Caco-2 (cell line): ENCODE results near the gene KRTAP4-16. TPM values are rescaled to one million over a fixed set of nuclear protein-coding genes. Genes with fewer than 3 reads are reported as not detected.
"Not testable (repeated sequence)": the region's sequence is repeated elsewhere in the genome, so short reads cannot be mapped to it uniquely, and the experiment has no call there.

ENCODE experiments used
- BruUV-seq: library from RNA; stranded (reverse); fragments of 400-500 nt; replicated peaks from 2 replicates; lab custom pipeline; 2021; lab: Mats Ljungman, UMichigan
- CTCF ChIA-PET: fragments of 300-600 bp; sonication (Branson Sonifier 250); formaldehyde crosslinking; loops from one replicate; lab custom pipeline; 2022; ENCODE audit warnings: antibody characterized with exemption; lab: Charles Lee
- POLR2A ChIA-PET: fragments of 300-600 bp; sonication (Branson Sonifier 250); formaldehyde crosslinking; loops from one replicate; lab custom pipeline; 2022; ENCODE audit warnings: antibody characterized with exemption; lab: Charles Lee
- DNase-seq, 2 experiments: peaks; one replicate each; pipeline versions ENCODE4 v3.0.0 to v3.0.0-alpha.2; 2020 to 2022
- H3K27me3 ChIP-seq: replicated peaks from 2 replicates; pipeline ENCODE4 v1.6.0; 2011; ENCODE audit warnings: low read length; ENCODE audit not compliant: control insufficient read depth, insufficient read depth
- H3K36me3 ChIP-seq: 2 replicates; pipeline ENCODE4 v1.5.1; 2011; ENCODE audit warnings: low read length; ENCODE audit not compliant: control insufficient read depth, insufficient read depth
- H3K4me1 ChIP-seq: fragments of 250-450 bp; sonication (Bioruptor Pico); 2 replicates; pipeline ENCODE4 v1.5.1; 2020; ENCODE audit warnings: mild to moderate bottlenecking
- H3K4me3 ChIP-seq: 2 replicates; pipeline ENCODE4 v1.5.1; 2011; ENCODE audit warnings: low read depth, mild to moderate bottlenecking, control low read depth, low read length
- H3K9me3 ChIP-seq: fragments of 250-450 bp; sonication (Bioruptor Pico); 2 replicates; pipeline ENCODE4 v1.5.1; 2020; ENCODE audit warnings: mild to moderate bottlenecking, moderate library complexity
- H3K27ac Mint-ChIP-seq: one replicate; pipeline ENCODE4 v1.8.0; 2022; ENCODE audit warnings: mixed read lengths; ENCODE audit not compliant: unreplicated experiment
- H3K27me3 Mint-ChIP-seq: one replicate; pipeline ENCODE4 v1.8.0; 2022; ENCODE audit warnings: mixed read lengths; ENCODE audit not compliant: insufficient read depth, unreplicated experiment
- H3K36me3 Mint-ChIP-seq: one replicate; pipeline ENCODE4 v1.8.0; 2022; ENCODE audit warnings: mild to moderate bottlenecking, mixed read lengths; ENCODE audit not compliant: insufficient read depth, unreplicated experiment
- H3K4me1 Mint-ChIP-seq: one replicate; pipeline ENCODE4 v1.8.0; 2022; ENCODE audit warnings: low read depth, mixed read lengths; ENCODE audit not compliant: unreplicated experiment
- H3K4me3 Mint-ChIP-seq: one replicate; pipeline ENCODE4 v1.8.0; 2022; ENCODE audit warnings: mild to moderate bottlenecking, moderate library complexity, mixed read lengths; ENCODE audit not compliant: unreplicated experiment
- H3K9me3 Mint-ChIP-seq: one replicate; pipeline ENCODE4 v1.8.0; 2022; ENCODE audit warnings: mixed read lengths; ENCODE audit not compliant: unreplicated experiment
- CTCF ChIP-seq, 2 experiments: fragments of 200-600 bp in 1 of 2; IDR thresholded peaks; 1 replicate in 1 of 2; 2 replicates in 1 of 2; pipeline versions ENCODE4 v1.5.1 to v1.8.0; 2011 to 2022; ENCODE audit warnings: antibody characterized with exemption in 1 of 2, control low read depth in 1 of 2, inconsistent platforms in 1 of 2, low read depth in 1 of 2, low read length in 1 of 2, mild to moderate bottlenecking in 1 of 2, moderate library complexity in 1 of 2; ENCODE audit not compliant: insufficient read depth in 1 of 2, severe bottlenecking in 1 of 2, unreplicated experiment in 1 of 2
- intact Hi-C: fragments of 100-400 bp; cut with micrococcal nuclease; formaldehyde crosslinking; loops from one replicate; pipeline ENCODE4 v1.10.0; 2022; ENCODE audit not compliant: unreplicated experiment
- total RNA-seq: library from RNA; stranded (reverse); gene quantifications from 2 replicates; pipeline ENCODE4 v1.2.3, GENCODE V29; 2022

KRTAP4-16 gene
- total RNA-seq, 1 experiment from 2014 or later, result not detected

GRCh38 chr17:41065829-41066624, 36.0 kb downstream of the KRTAP4-16 start, which contains the start of gene KRTAP2-4:
Gene KRTAP2-4 (minus strand): TSS chr17:41065879. CDS start chr17:41065845, 34 bp downstream.
- Mint-ChIP-seq H3K4me3 (no peak within 1 kb of the TSS), H3K36me3 (no peaks in the 10 kb centered on the region), H3K4me1 (peaks cover 20% of the 10 kb centered on the region), H3K9me3 (peaks cover 23% of the 10 kb centered on the region), H3K27me3 (no peaks in the 10 kb centered on the region), H3K27ac (no peak within 1 kb of the TSS)
- no peak for TF ChIP-seq CTCF (IDR thresholded peaks at IDR 0.05; ENCODE audit: insufficient read depth in 1 of 2, low read depth in 1 of 2, low read length in 1 of 2, severe bottlenecking in 1 of 2, unreplicated experiment in 1 of 2)
- ChIA-PET CTCF (no interaction called here), POLR2A (no interaction called here)
- Histone ChIP-seq H3K27me3 (no peaks in the 10 kb centered on the region), H3K4me3 (no peak within 1 kb of the TSS), H3K36me3 (no peaks in the 10 kb centered on the region), H3K4me1 (peaks cover 17% of the 10 kb centered on the region), H3K9me3 (peaks cover 5% of the 10 kb centered on the region; the same call in 1 of the 2 replicates)
- intact Hi-C loops, result loop anchor here (10.0 kb wide), 2 partner anchors 219 to 259 kb away; no protein-coding TSS in a partner anchor
- DNase-seq, result no peak
- no TSS peak for BruUV-seq

- BruUV-seq, CTCF ChIA-PET, H3K27me3 ChIP-seq, H3K4me3 Mint-ChIP-seq, DNase-seq, H3K4me3 ChIP-seq, H3K27ac Mint-ChIP-seq, H3K36me3 ChIP-seq, POLR2A ChIA-PET, H3K9me3 ChIP-seq, H3K36me3 Mint-ChIP-seq, H3K27me3 Mint-ChIP-seq: not testable (repeated sequence)
- peaks cover 29% of the 10 kb centered on the region for H3K4me1 Mint-ChIP-seq
- intact Hi-C loops, result loop anchor here (10.0 kb wide), 2 partner anchors 220 to 260 kb away; no protein-coding TSS in a partner anchor
- H3K4me1 ChIP-seq, result peaks cover 26% of the 10 kb centered on the region
- H3K9me3 Mint-ChIP-seq, result peaks cover 23% of the 10 kb centered on the region
Observed at GRCh38 chr17:41065016-41065689, 36.9 kb downstream of the KRTAP4-16 start.

GRCh38 chr17:41064301-41064700, 37.7 kb downstream of the KRTAP4-16 start:
- peaks cover 32% of the 10 kb centered on the region for H3K4me1 ChIP-seq
- Mint-ChIP-seq H3K4me1 (peaks cover 34% of the 10 kb centered on the region), H3K4me3 (no peak overlapping the region), H3K36me3 (peaks cover 4% of the 10 kb centered on the region), H3K27ac (no peak overlapping the region), H3K27me3 (no peaks in the 10 kb centered on the region), H3K9me3 (peaks cover 23% of the 10 kb centered on the region)
- no peaks in the 10 kb centered on the region for H3K36me3 ChIP-seq
- POLR2A ChIA-PET, result no interaction called here
- no peaks in the 10 kb centered on the region for H3K27me3 ChIP-seq
- DNase-seq, result no peak
- intact Hi-C loops, result loop anchor here (10.0 kb wide), 2 partner anchors 220 to 260 kb away; no protein-coding TSS in a partner anchor
- BruUV-seq, result no TSS peak
- no peak overlapping the region for H3K4me3 ChIP-seq
- CTCF ChIA-PET, result no interaction called here
- no peak for TF ChIP-seq CTCF (IDR thresholded peaks at IDR 0.05; ENCODE audit: insufficient read depth in 1 of 2, low read depth in 1 of 2, low read length in 1 of 2, severe bottlenecking in 1 of 2, unreplicated experiment in 1 of 2)
- H3K9me3 ChIP-seq, result peaks cover 5% of the 10 kb centered on the region; the same call in 1 of the 2 replicates
